ENCODE results near the gene RUNX1. TPM values are rescaled to one million over a fixed set of nuclear protein-coding genes. Genes with fewer than 3 reads are reported as not detected.

The RUNX1 gene
- polyA plus RNA-seq, 1 experiment = 20.9 TPM

DNA sequence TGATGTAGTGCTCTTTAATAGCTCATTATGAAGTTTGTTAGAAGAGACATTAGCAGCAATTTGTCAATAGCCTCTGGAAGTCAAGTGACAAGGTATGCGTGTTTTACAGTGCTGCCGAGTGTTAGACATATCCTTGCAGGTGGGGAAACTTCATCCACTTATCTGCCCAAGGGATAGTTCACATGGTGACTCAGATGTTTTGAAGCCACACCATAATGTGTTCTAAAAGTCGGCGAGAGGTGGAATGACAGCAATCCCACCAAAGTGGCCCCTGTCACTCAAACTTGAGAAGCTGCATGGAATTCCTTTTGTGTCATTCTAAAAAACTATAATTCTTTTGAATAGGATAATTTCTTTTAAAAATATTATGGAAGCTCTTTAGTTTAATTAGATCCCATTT lies 98.1 kb downstream of the RUNX1 start:
- no peaks in the 10 kb centered on the region for H3K27me3 ChIP-seq (ENCODE audit: control insufficient read depth, insufficient read depth, low read length)
- POLR2A ChIA-PET = no interaction called here
- CTCF ChIA-PET = no interaction called here
- no peaks in the 10 kb centered on the region for H3K9me3 ChIP-seq (ENCODE audit: control insufficient read depth, insufficient read depth, low read length)
- H3K27ac ChIP-seq (ENCODE audit: low read depth, low read length) = no peak overlapping the region
- TF ChIP-seq, protein P1, sequence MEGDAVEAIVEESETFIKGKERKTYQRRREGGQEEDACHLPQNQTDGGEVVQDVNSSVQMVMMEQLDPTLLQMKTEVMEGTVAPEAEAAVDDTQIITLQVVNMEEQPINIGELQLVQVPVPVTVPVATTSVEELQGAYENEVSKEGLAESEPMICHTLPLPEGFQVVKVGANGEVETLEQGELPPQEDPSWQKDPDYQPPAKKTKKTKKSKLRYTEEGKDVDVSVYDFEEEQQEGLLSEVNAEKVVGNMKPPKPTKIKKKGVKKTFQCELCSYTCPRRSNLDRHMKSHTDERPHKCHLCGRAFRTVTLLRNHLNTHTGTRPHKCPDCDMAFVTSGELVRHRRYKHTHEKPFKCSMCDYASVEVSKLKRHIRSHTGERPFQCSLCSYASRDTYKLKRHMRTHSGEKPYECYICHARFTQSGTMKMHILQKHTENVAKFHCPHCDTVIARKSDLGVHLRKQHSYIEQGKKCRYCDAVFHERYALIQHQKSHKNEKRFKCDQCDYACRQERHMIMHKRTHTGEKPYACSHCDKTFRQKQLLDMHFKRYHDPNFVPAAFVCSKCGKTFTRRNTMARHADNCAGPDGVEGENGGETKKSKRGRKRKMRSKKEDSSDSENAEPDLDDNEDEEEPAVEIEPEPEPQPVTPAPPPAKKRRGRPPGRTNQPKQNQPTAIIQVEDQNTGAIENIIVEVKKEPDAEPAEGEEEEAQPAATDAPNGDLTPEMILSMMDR (IDR thresholded peaks at IDR 0.05; ENCODE audit: low read depth, low read length) = no peak
- DNase-seq (ENCODE audit: low read depth, low spot score) = no peak
- no peak overlapping the region for H3K4me3 ChIP-seq (ENCODE audit: low read depth, low read length)

DNA sequence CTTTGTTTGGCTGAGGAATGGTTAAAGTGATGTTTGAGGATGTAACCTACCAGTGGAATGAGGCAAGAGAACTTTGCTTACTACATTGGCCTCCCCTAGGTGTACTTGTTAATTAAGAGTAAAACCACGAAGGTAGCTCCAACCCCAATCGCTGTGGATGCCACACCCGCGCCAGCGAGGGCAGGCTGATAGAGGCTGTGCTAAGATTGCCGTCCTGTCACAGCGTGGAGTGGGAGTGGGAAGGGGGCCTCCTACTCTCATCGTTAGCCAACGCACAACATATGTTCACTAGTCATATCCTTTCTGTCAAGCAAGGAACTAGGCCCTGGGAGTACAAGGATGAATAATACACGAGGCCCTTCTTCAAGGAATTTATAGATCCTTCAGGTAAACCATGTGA lies 99.6 kb downstream of the RUNX1 start:
- ChIA-PET CTCF (no interaction called here), POLR2A (interaction anchor here (0.6 to 1.4 kb wide), 2 partner anchors 153 to 256 kb away, joined by 3 to 7 read pairs; no protein-coding TSS in a partner anchor)
- Histone ChIP-seq H3K27me3 (ENCODE audit: control insufficient read depth, insufficient read depth, low read length) (no peaks in the 10 kb centered on the region), H3K9me3 (ENCODE audit: control insufficient read depth, insufficient read depth, low read length) (no peaks in the 10 kb centered on the region), H3K4me3 (ENCODE audit: low read depth, low read length) (no peak overlapping the region), H3K27ac (ENCODE audit: low read depth, low read length) (peak overlapping the region; percentile 3)
- no peak for DNase-seq (ENCODE audit: low read depth, low spot score)
- TF ChIP-seq, protein P1 (IDR thresholded peaks at IDR 0.05; ENCODE audit: low read depth, low read length) = no peak

DNA sequence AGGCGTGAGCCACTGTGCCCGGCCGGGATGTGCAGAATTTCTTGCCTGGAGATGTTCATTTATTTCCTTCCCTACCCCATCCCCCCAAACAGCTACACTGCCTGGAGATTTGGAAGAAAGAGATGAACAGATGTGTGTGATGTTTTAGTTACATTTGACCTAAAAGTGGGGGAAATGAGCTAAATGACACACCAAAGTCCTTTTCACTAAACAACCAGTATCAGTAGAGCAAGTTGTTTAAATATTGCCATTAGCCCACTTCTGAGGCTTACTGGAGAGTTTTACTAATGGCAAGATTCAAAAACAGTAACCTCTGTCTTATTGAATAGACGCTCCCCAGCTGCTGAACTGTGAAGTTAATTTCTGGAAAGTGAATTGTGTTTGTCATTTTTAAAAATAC lies 100.1 kb downstream of the RUNX1 start:
- ChIA-PET CTCF (interaction anchor here (1.2 kb wide), 1 partner anchor 891 kb away, joined by 4 read pairs; no protein-coding TSS in a partner anchor), POLR2A (interaction anchor here (0.6 to 1.4 kb wide), 2 partner anchors 153 to 256 kb away, joined by 3 to 7 read pairs; no protein-coding TSS in a partner anchor)
- TF ChIP-seq, protein P1 (IDR thresholded peaks at IDR 0.05; ENCODE audit: low read depth, low read length) = no peak
- peak; percentile 18 for DNase-seq (ENCODE audit: low read depth, low spot score)
- Histone ChIP-seq H3K27me3 (ENCODE audit: control insufficient read depth, insufficient read depth, low read length) (no peaks in the 10 kb centered on the region), H3K27ac (ENCODE audit: low read depth, low read length) (no peak overlapping the region), H3K9me3 (ENCODE audit: control insufficient read depth, insufficient read depth, low read length) (no peaks in the 10 kb centered on the region), H3K4me3 (ENCODE audit: low read depth, low read length) (no peak overlapping the region)

DNA sequence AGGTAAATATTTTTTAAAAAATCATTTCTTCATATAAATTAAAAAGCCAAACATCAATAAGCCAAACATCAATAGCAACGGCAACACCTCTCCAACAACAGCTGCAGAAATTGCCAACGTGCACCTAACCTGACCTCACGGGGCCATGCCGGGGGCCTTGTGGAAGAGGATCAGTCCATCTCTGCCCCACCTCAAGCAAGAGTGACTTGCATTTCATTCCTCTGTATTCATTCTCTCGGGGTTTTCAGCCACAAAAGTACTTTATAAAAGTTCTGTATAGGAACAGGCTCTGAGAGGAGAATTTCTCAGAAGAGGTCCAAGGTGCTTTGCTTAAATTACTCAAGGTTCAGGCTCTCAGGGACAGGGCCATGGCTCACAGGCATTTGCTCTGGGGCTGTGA lies 100.9 kb downstream of the RUNX1 start:
- no peaks in the 10 kb centered on the region for H3K27me3 ChIP-seq (ENCODE audit: control insufficient read depth, insufficient read depth, low read length)
- TF ChIP-seq, protein P1 (IDR thresholded peaks at IDR 0.05; ENCODE audit: low read depth, low read length) = no peak
- no peak overlapping the region for H3K4me3 ChIP-seq (ENCODE audit: low read depth, low read length)
- H3K9me3 ChIP-seq (ENCODE audit: control insufficient read depth, insufficient read depth, low read length) = no peaks in the 10 kb centered on the region
- H3K27ac ChIP-seq (ENCODE audit: low read depth, low read length) = no peak overlapping the region
- CTCF ChIA-PET = interaction anchor here (1.2 kb wide), 1 partner anchor 892 kb away, joined by 4 read pairs; no protein-coding TSS in a partner anchor
- DNase-seq (ENCODE audit: low read depth, low spot score) = no peak
- POLR2A ChIA-PET = no interaction called here

DNA sequence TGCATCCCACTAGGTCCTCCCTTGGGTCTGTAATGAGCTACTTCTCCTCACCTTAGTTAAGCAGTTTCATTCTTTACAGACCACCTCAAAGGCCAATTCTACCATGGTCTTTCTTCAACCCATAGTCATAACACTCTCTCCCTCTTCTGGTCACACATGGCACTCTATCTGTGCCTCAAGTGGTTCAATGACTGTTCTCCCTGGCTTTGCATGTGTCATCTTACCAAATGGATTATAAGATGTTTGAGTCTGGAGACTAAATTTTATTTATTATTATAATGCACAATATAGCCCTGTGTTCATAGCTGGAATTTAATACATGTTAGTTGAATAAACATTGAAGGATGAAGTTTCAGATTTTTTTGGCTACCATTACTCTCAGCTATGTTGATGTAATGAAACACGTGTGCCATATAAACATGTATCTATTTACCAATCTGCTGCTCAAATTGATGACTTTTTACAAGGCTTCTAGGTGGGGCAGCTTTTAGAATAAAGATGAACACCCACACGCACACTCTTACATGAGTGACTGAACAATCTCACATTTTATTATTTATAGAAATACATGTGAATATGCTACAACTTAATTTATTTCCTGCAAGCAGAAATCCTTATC lies 102.1 kb downstream of the RUNX1 start:
- H3K27me3 ChIP-seq (ENCODE audit: control insufficient read depth, insufficient read depth, low read length) = no peaks in the 10 kb centered on the region
- ChIA-PET POLR2A (interaction anchor here (0.7 kb wide), 1 partner anchor 19 kb away, joined by 3 read pairs; no protein-coding TSS in a partner anchor), CTCF (interaction anchor here (0.9 kb wide), 1 partner anchor 105 kb away, joined by 3 read pairs; no protein-coding TSS in a partner anchor)
- no peak for DNase-seq (ENCODE audit: low read depth, low spot score)
- no peaks in the 10 kb centered on the region for H3K9me3 ChIP-seq (ENCODE audit: control insufficient read depth, insufficient read depth, low read length)
- no peak overlapping the region for H3K27ac ChIP-seq (ENCODE audit: low read depth, low read length)
- TF ChIP-seq, protein P1 (IDR thresholded peaks at IDR 0.05; ENCODE audit: low read depth, low read length) = peak; percentile 38; the same call in 1 of the 2 replicates
- H3K4me3 ChIP-seq (ENCODE audit: low read depth, low read length) = no peak overlapping the region

Data from AG04450 (cell line).